Heart right ventricle (tissue), 16 donors: Measurements from ENCODE around the gene TAPT1. TPM values are rescaled to one million over a fixed set of nuclear protein-coding genes. Genes with fewer than 3 reads are reported as not detected.

Experiments used
- ATAC-seq, 8 donors: fragments of 200-7000 bp; cut with Tn5 transposase; one replicate each; pipeline ENCODE4 v1.9.1; 2020; ENCODE audit warnings: mild to moderate bottlenecking in 8 of 8, moderate library complexity in 8 of 8, moderate number of reproducible peaks in 1 of 8
- DNase-seq, 2 donors: peaks; one replicate each; pipeline ENCODE4 v3.0.0-alpha.2; 2020
- H3K27ac ChIP-seq, 10 donors: fragments of 200-600 bp; sonication (generic) in 2 of 10; one replicate each; pipeline versions ENCODE4 v1.5.0 to v1.8.0; 2020 to 2022; ENCODE audit warnings: mild to moderate bottlenecking in 3 of 10
- H3K27me3 ChIP-seq, 7 donors: fragments of 200-600 bp; one replicate each; pipeline ENCODE4 v1.8.0; 2021 to 2022; ENCODE audit warnings: mild to moderate bottlenecking in 2 of 7
- H3K36me3 ChIP-seq, 9 donors: fragments of 200-600 bp; sonication (generic) in 1 of 9; one replicate each; pipeline versions ENCODE4 v1.5.0 to v1.8.0; 2020 to 2022; ENCODE audit warnings: mild to moderate bottlenecking in 2 of 9
- H3K4me1 ChIP-seq, 9 donors: fragments of 200-600 bp; sonication (generic) in 1 of 9; one replicate each; pipeline versions ENCODE4 v1.5.0 to v1.8.0; 2020 to 2022; ENCODE audit warnings: mild to moderate bottlenecking in 4 of 9
- H3K4me3 ChIP-seq, 10 donors: fragments of 200-600 bp; sonication (generic) in 2 of 10; one replicate each; pipeline versions ENCODE4 v1.5.0 to v1.8.0; 2020 to 2022; ENCODE audit warnings: mild to moderate bottlenecking in 7 of 10, moderate library complexity in 2 of 10
- H3K9me3 ChIP-seq, 11 donors: fragments of 200-600 bp in 10 of 11; sonication (generic) in 2 of 11; one replicate each; pipeline versions ENCODE4 v1.5.0 to v1.8.0; 2013 to 2022; ENCODE audit warnings: mild to moderate bottlenecking in 2 of 11, control low read depth in 1 of 11, moderate library complexity in 1 of 11
- CTCF ChIP-seq, 9 donors: fragments of 200-600 bp; sonication (generic) in 2 of 9; IDR thresholded peaks; one replicate each; pipeline versions ENCODE4 v1.5.0 to v1.8.0; 2021 to 2022; ENCODE audit warnings: antibody characterized with exemption in 9 of 9, mild to moderate bottlenecking in 5 of 9, moderate library complexity in 1 of 9
- WGBS, 2 donors: extraction: QIAGEN DNeasy Blood & Tissue Kit; methylation state at CpG; one replicate each; pipeline ENCODE4 v1.1.7; 2013; ENCODE audit warnings: inconsistent platforms in 1 of 2; 5-methylcytosine and 5-hydroxymethylcytosine counted together
- intact Hi-C, 10 donors: fragments of 100-400 bp; cut with DNase I; formaldehyde crosslinking; loops; one replicate each; pipeline versions ENCODE4 v1.11.1 to v1.14.2; 2022
- polyA plus RNA-seq, 2 donors: library from polyadenylated mRNA; stranded (reverse); fragments of 200-250 nt; gene quantifications; one replicate each; pipeline ENCODE4 v1.2.3, GENCODE V29; 2013
- total RNA-seq, 10 donors: library from RNA; stranded (reverse); fragmentation: NEBNext Ultra II Directional in 3 of 10; extraction: Animal tissue kit (Norgen Biotek cat#: 25700) in 3 of 10; gene quantifications; one replicate each; pipeline versions ENCODE4 v1.2.1 to v1.2.4, GENCODE V29; 2021 to 2023
- donor health status: Arrhythmogenic right ventricular cardiomyopathy.
- donor health status: ischemic (EF 13 %, LVEDD 7.1; RV severe dilation, severe dysfunction).
- donor health status: healthy with polysubstance abuse.
- donor health status: DM: no; HTN: yes; CAD: no.
- donor health status: DM: no; HTN: no; CAD: no.
- donor health status: ischemic (EF 25% LVEDD 6.9; RV normal size, moderate dysfunction).
- donor health status: ischemic (EF 25% LVEDD 5.7; RV mildly dilated, moderate dysfunction).
- donor health status: healthy.
- donor health status: DM: yes; HTN: yes; CAD: no.
- donor health status: Ischemic cardiomyopathy.
- donor health status: ischemic (EF 35%, LVEDD 5.7; RV mildly dilated, moderate dysfunction).
- donor health status: nonischemic (EF 11% LVEDD 7.7; RV severe dilation, severe dysfunction).
- donor health status: DM: yes; HTN: yes; CAD: no.
- donor health status: PGD.
- donor health status: ischemic (EF 29% LVEDD 5.4; RV normal size, mild dysfunction).
- donor health status: nonischemic (EF 23%, LVEDD 6.1; RV moderate dilation, normal function).

Gene TAPT1
- total and polyA plus RNA-seq, 12 donors = 14.3 to 44.8 (median 35.6) TPM

- intact Hi-C loops = no loop called here
- Histone ChIP-seq H3K4me1 (peaks cover 0 to 46% (median 9%) of the 10 kb centered on the region in 9 donors), H3K27ac (peak overlapping the region in 4 of 10 donors; percentile 67 to 79 (median 74)), H3K9me3 (no peaks in the 10 kb centered on the region), H3K27me3 (no peaks in the 10 kb centered on the region), H3K36me3 (no peaks in the 10 kb centered on the region), H3K4me3 (no peak overlapping the region)
- ATAC-seq (no peak), DNase-seq (no peak)
- WGBS, 2 donors = 84 to 86% methylated on average over 5 of the region's 5 CpGs
- TF ChIP-seq CTCF (IDR thresholded peaks at IDR 0.05) = no peak
Measured at GRCh38 chr4:16117164-16117563, 109.1 kb downstream of the TAPT1 start.

- ATAC-seq = peak in 6 of 8 donors; percentile 6 to 26 (median 16)
- Histone ChIP-seq H3K4me1 (peaks cover 0 to 46% (median 9%) of the 10 kb centered on the region in 9 donors), H3K36me3 (no peaks in the 10 kb centered on the region), H3K4me3 (no peak overlapping the region), H3K27me3 (no peaks in the 10 kb centered on the region), H3K9me3 (no peaks in the 10 kb centered on the region), H3K27ac (no peak overlapping the region)
- DNase-seq = no peak
- intact Hi-C loops = no loop called here
- TF ChIP-seq CTCF (IDR thresholded peaks at IDR 0.05) = no peak
- 67 to 72% methylated on average over 3 of the region's 3 CpGs for WGBS, 2 donors
Measured at GRCh38 chr4:16116493-16116990, 109.7 kb downstream of the TAPT1 start.

GRCh38 chr4:16116019-16116418 lies 110.3 kb downstream of the TAPT1 start:
- Histone ChIP-seq H3K4me3 (no peak overlapping the region), H3K9me3 (no peaks in the 10 kb centered on the region), H3K36me3 (no peaks in the 10 kb centered on the region), H3K27me3 (no peaks in the 10 kb centered on the region), H3K27ac (peak overlapping the region in 1 of 10 donors; percentile 12), H3K4me1 (peaks cover 0 to 46% (median 9%) of the 10 kb centered on the region in 9 donors)
- 59 to 73% methylated on average over 7 of the region's 7 CpGs for WGBS, 2 donors
- intact Hi-C loops = no loop called here
- DNase-seq (no peak), ATAC-seq (peak in 6 of 8 donors; percentile 16 to 82 (median 42))
- TF ChIP-seq CTCF (IDR thresholded peaks at IDR 0.05) = no peak

- TF ChIP-seq CTCF (IDR thresholded peaks at IDR 0.05) = no peak
- H3K27me3 ChIP-seq = no peaks in the 10 kb centered on the region
- DNase-seq (no peak), ATAC-seq (no peak)
- intact Hi-C loops = no loop called here
- no peak overlapping the region for H3K4me3 ChIP-seq
- no peaks in the 10 kb centered on the region for H3K9me3 ChIP-seq
- no peaks in the 10 kb centered on the region for H3K36me3 ChIP-seq
- H3K4me1 ChIP-seq = peaks cover 0 to 46% (median 9%) of the 10 kb centered on the region in 9 donors
- WGBS, 2 donors = 78 to 81% methylated on average over 6 of the region's 6 CpGs
- no peak overlapping the region for H3K27ac ChIP-seq
Measured at GRCh38 chr4:16114546-16114945, 111.7 kb downstream of the TAPT1 start.
